Thoracic aorta (tissue), 2 donors: ENCODE results near the gene ASB15. TPM values are rescaled to one million over a fixed set of nuclear protein-coding genes. Genes with fewer than 3 reads are reported as not detected.

ENCODE experiments used
- ATAC-seq: fragments of 150-250 bp; one replicate; pipeline ENCODE4 v1.8.0; 2017; ENCODE audit warnings: low read depth; ENCODE audit not compliant: insufficient number of reproducible peaks, low FRiP score
- DNase-seq: peaks from one replicate; pipeline ENCODE4 v3.0.0-alpha.2; 2020; ENCODE audit warnings: low spot score
- H3K27ac ChIP-seq, 2 donors: fragments of 200-600 bp; sonication (generic); 1 replicate in 1 of 2; 2 replicates in 1 of 2; pipeline ENCODE4 v1.5.1; 2016; ENCODE audit warnings: mild to moderate bottlenecking in 2 of 2, moderate library complexity in 2 of 2
- H3K27me3 ChIP-seq: fragments of 200-600 bp; sonication (generic); replicated peaks from 2 replicates; pipeline ENCODE4 v1.6.0; 2016; ENCODE audit warnings: mild to moderate bottlenecking; ENCODE audit not compliant: insufficient read depth
- H3K36me3 ChIP-seq: fragments of 200-600 bp; sonication (generic); one replicate; pipeline ENCODE4 v1.5.1; 2016
- H3K4me1 ChIP-seq, 2 donors: fragments of 200-600 bp; sonication (generic); 1 replicate in 1 of 2; 2 replicates in 1 of 2; pipeline versions ENCODE4 v1.5.1 to v1.6.0; 2016; ENCODE audit warnings: low read depth in 2 of 2, mild to moderate bottlenecking in 1 of 2; ENCODE audit not compliant: control insufficient read depth in 1 of 2
- H3K4me3 ChIP-seq: fragments of 200-600 bp; sonication (generic); 2 replicates; pipeline ENCODE4 v1.5.1; 2016; ENCODE audit warnings: mild to moderate bottlenecking
- H3K9me3 ChIP-seq: fragments of 200-600 bp; sonication (generic); 2 replicates; pipeline ENCODE4 v1.5.1; 2016
- CTCF ChIP-seq: fragments of 200-600 bp; sonication (generic); IDR thresholded peaks from one replicate; pipeline ENCODE4 v1.5.1; 2019; ENCODE audit warnings: antibody characterized with exemption
- total RNA-seq, 2 donors: library from RNA; depleted of rRNA; stranded (reverse); fragments of >200 nt; gene quantifications; one replicate each; pipeline versions ENCODE4 v1.1.0 to v1.2.3, GENCODE V29; 2016

Gene ASB15
- total RNA-seq, 2 donors from 2014 or later: not detected

GRCh38 chr7:123579416-123579815 is 22.2 kb upstream of the ASB15 start:
- no peaks in the 10 kb centered on the region for H3K36me3 ChIP-seq
- ATAC-seq: no peak
- no peaks in the 10 kb centered on the region for H3K9me3 ChIP-seq
- H3K4me3 ChIP-seq: no peak overlapping the region
- TF ChIP-seq CTCF: no peak
- no peak for DNase-seq
- no peak overlapping the region for H3K27ac ChIP-seq
- H3K4me1 ChIP-seq: no peaks in the 10 kb centered on the region
- H3K27me3 ChIP-seq: no peaks in the 10 kb centered on the region

GRCh38 chr7:123580406-123581161 is 21.0 kb upstream of the ASB15 start:
- H3K4me1 ChIP-seq: no peaks in the 10 kb centered on the region
- no peaks in the 10 kb centered on the region for H3K9me3 ChIP-seq
- no peak overlapping the region for H3K27ac ChIP-seq
- H3K27me3 ChIP-seq: no peaks in the 10 kb centered on the region
- DNase-seq: no peak
- no peak for ATAC-seq
- H3K4me3 ChIP-seq: no peak overlapping the region
- TF ChIP-seq CTCF: no peak
- no peaks in the 10 kb centered on the region for H3K36me3 ChIP-seq

- Histone ChIP-seq H3K4me3 (no peak overlapping the region), H3K36me3 (no peaks in the 10 kb centered on the region), H3K9me3 (no peaks in the 10 kb centered on the region), H3K27ac (no peak overlapping the region), H3K27me3 (no peaks in the 10 kb centered on the region), H3K4me1 (no peaks in the 10 kb centered on the region)
- DNase-seq: no peak
- ATAC-seq: no peak
- TF ChIP-seq CTCF: no peak
Observed at GRCh38 chr7:123581162-123581459, 20.5 kb upstream of the ASB15 start.

- DNase-seq (no peak), ATAC-seq (no peak)
- TF ChIP-seq CTCF: no peak
- Histone ChIP-seq H3K4me3 (no peak overlapping the region), H3K27ac (no peak overlapping the region), H3K27me3 (no peaks in the 10 kb centered on the region), H3K9me3 (no peaks in the 10 kb centered on the region), H3K36me3 (no peaks in the 10 kb centered on the region), H3K4me1 (no peaks in the 10 kb centered on the region)
Observed at GRCh38 chr7:123583821-123584220, 17.8 kb upstream of the ASB15 start.

- DNase-seq (no peak), ATAC-seq (no peak)
- no peak overlapping the region for H3K27ac ChIP-seq
- no peak for TF ChIP-seq CTCF
- no peaks in the 10 kb centered on the region for H3K4me1 ChIP-seq
- no peaks in the 10 kb centered on the region for H3K36me3 ChIP-seq
- H3K27me3 ChIP-seq: no peaks in the 10 kb centered on the region
- H3K4me3 ChIP-seq: no peak overlapping the region
- H3K9me3 ChIP-seq: no peaks in the 10 kb centered on the region
Observed at GRCh38 chr7:123588376-123588775, 13.2 kb upstream of the ASB15 start.
